DOHH2 (cell line): Measurements from ENCODE around the gene SCAF11.

Experiments
- H3F3A ChIP-seq: fragments of 200-600 bp; sonication (generic), shearing (Covaris generic); 2 replicates; pipeline ENCODE4 v1.6.0; 2016; ENCODE audit warnings: antibody characterized with exemption, mild to moderate bottlenecking; ENCODE audit not compliant: control insufficient read depth, insufficient read depth
- H3K27ac ChIP-seq: fragments of 200-600 bp; sonication (generic); 2 replicates; pipeline ENCODE4 v1.5.1; 2014; ENCODE audit warnings: low read depth, mild to moderate bottlenecking, low read length, moderate library complexity
- H3K27me3 ChIP-seq: fragments of 200-600 bp; sonication (generic); 2 replicates; pipeline ENCODE4 v1.6.1; 2014; ENCODE audit warnings: mild to moderate bottlenecking, low read length, mixed read lengths; ENCODE audit not compliant: control insufficient read depth
- H3K36me3 ChIP-seq: fragments of 200-600 bp; sonication (generic); 2 replicates; pipeline ENCODE4 v1.6.1; 2014; ENCODE audit warnings: mild to moderate bottlenecking, low read length, moderate library complexity, mixed read lengths; ENCODE audit not compliant: control insufficient read depth
- H3K4me1 ChIP-seq: fragments of 200-600 bp; sonication (generic); 2 replicates; pipeline ENCODE4 v1.6.1; 2014; ENCODE audit warnings: mild to moderate bottlenecking, low read length, mixed read lengths; ENCODE audit not compliant: control insufficient read depth
- H3K4me2 ChIP-seq: fragments of 200-600 bp; sonication (generic); 2 replicates; pipeline ENCODE4 v1.6.0; 2014; ENCODE audit warnings: mild to moderate bottlenecking, low read length, moderate library complexity
- H3K4me3 ChIP-seq: fragments of 200-600 bp; sonication (generic); 2 replicates; pipeline ENCODE4 v1.5.1; 2014; ENCODE audit warnings: mild to moderate bottlenecking, low read length, mixed read lengths
- H3K79me2 ChIP-seq: fragments of 200-600 bp; sonication (generic); 2 replicates; pipeline ENCODE4 v1.6.1; 2014; ENCODE audit warnings: mild to moderate bottlenecking, low read length, mixed read lengths; ENCODE audit not compliant: control insufficient read depth
- H3K9me2 ChIP-seq: fragments of 200-600 bp; sonication (generic); replicated peaks from 2 replicates; pipeline ENCODE4 v1.6.1; 2014; ENCODE audit warnings: mild to moderate bottlenecking, low read length, mixed read lengths; ENCODE audit not compliant: control insufficient read depth
- H3K9me3 ChIP-seq: fragments of 200-600 bp; sonication (generic); 2 replicates; pipeline ENCODE4 v1.6.1; 2014; ENCODE audit warnings: antibody characterized with exemption, low read length, mixed read lengths; ENCODE audit not compliant: control insufficient read depth, insufficient read depth
- H4K20me1 ChIP-seq: fragments of 200-600 bp; sonication (generic); 2 replicates; pipeline ENCODE4 v1.6.0; 2014; ENCODE audit warnings: low read depth, mild to moderate bottlenecking, antibody characterized with exemption, low read length, moderate library complexity; ENCODE audit not compliant: control insufficient read depth, insufficient read depth
- CTCF ChIP-seq: fragments of 200-600 bp; sonication (generic); IDR thresholded peaks from one replicate; pipeline ENCODE4 v1.5.1; 2014; ENCODE audit warnings: antibody characterized with exemption, mild to moderate bottlenecking, low read depth, low read length; ENCODE audit not compliant: poor library complexity, severe bottlenecking
- EZH2phosphoT487 ChIP-seq: fragments of 200-600 bp; sonication (generic); IDR thresholded peaks from 2 replicates; pipeline ENCODE4 v1.6.1; 2017; ENCODE audit warnings: borderline replicate concordance, mild to moderate bottlenecking, antibody characterized with exemption, low read length, moderate library complexity, mixed read lengths

The SCAF11 gene

GRCh38 chr12:45991284-45992249, 1.2 kb upstream of the SCAF11 start:
- Histone ChIP-seq H3F3A (peaks cover 6% of the 10 kb centered on the region; the same call in 1 of the 2 replicates), H3K4me2 (peak overlapping the region; percentile 79), H4K20me1 (peaks cover 8% of the 10 kb centered on the region), H3K4me1 (peaks cover 26% of the 10 kb centered on the region), H3K36me3 (peaks cover 36% of the 10 kb centered on the region), H3K9me2 (no peaks in the 10 kb centered on the region), H3K9me3 (no peaks in the 10 kb centered on the region), H3K4me3 (peak overlapping the region; percentile 86), H3K79me2 (peaks cover 42% of the 10 kb centered on the region), H3K27me3 (no peaks in the 10 kb centered on the region), H3K27ac (peak overlapping the region; percentile 83)
- no peak for TF ChIP-seq CTCF
- TF ChIP-seq EZH2phosphoT487: no peak

- peak overlapping the region; percentile 86 for H3K4me3 ChIP-seq
- no peak for TF ChIP-seq CTCF
- TF ChIP-seq EZH2phosphoT487: no peak
- peaks cover 52% of the 10 kb centered on the region for H3K36me3 ChIP-seq
- peaks cover 24% of the 10 kb centered on the region for H4K20me1 ChIP-seq
- peaks cover 3% of the 10 kb centered on the region; the same call in 1 of the 2 replicates for H3F3A ChIP-seq
- H3K79me2 ChIP-seq: peaks cover 59% of the 10 kb centered on the region
- no peaks in the 10 kb centered on the region for H3K9me3 ChIP-seq
- peaks cover 42% of the 10 kb centered on the region for H3K4me1 ChIP-seq
- no peaks in the 10 kb centered on the region for H3K9me2 ChIP-seq
- peak overlapping the region; percentile 74 for H3K4me2 ChIP-seq
- no peaks in the 10 kb centered on the region for H3K27me3 ChIP-seq
- H3K27ac ChIP-seq: peak overlapping the region; percentile 86
Observed at GRCh38 chr12:45989721-45990467, 480 bp downstream of the SCAF11 start.

GRCh38 chr12:45989287-45989686, 1.1 kb downstream of the SCAF11 start:
- H3K9me3 ChIP-seq: no peaks in the 10 kb centered on the region
- peaks cover 48% of the 10 kb centered on the region for H3K4me1 ChIP-seq
- no peaks in the 10 kb centered on the region for H3K9me2 ChIP-seq
- H4K20me1 ChIP-seq: peaks cover 26% of the 10 kb centered on the region
- H3K27me3 ChIP-seq: no peaks in the 10 kb centered on the region
- TF ChIP-seq CTCF: no peak
- H3K4me2 ChIP-seq: peak overlapping the region; percentile 74
- peaks cover 65% of the 10 kb centered on the region for H3K79me2 ChIP-seq
- H3K27ac ChIP-seq: peak overlapping the region; percentile 86
- H3F3A ChIP-seq: peaks cover 3% of the 10 kb centered on the region; the same call in 1 of the 2 replicates
- H3K36me3 ChIP-seq: peaks cover 56% of the 10 kb centered on the region
- H3K4me3 ChIP-seq: peak overlapping the region; percentile 86
